IPS-18a (cell line): ENCODE data around the gene AACS.
"Not testable (repeated sequence)": the region's sequence is repeated elsewhere in the genome, so short reads cannot be mapped to it uniquely, and the experiment has no call there.

ENCODE experiments used
- H3K27ac ChIP-seq: one replicate; pipeline ENCODE4 v1.5.1; 2013; ENCODE audit warnings: low read length
- H3K27me3 ChIP-seq: one replicate; pipeline ENCODE4 v1.6.1; 2013; ENCODE audit warnings: mild to moderate bottlenecking, low read length; ENCODE audit not compliant: control insufficient read depth, insufficient read depth
- H3K36me3 ChIP-seq: one replicate; pipeline ENCODE4 v1.6.1; 2013; ENCODE audit warnings: low read depth, low read length; ENCODE audit not compliant: control insufficient read depth
- H3K4me1 ChIP-seq: one replicate; pipeline ENCODE4 v1.6.1; 2013; ENCODE audit warnings: low read depth, low read length; ENCODE audit not compliant: control insufficient read depth
- H3K4me3 ChIP-seq: one replicate; pipeline ENCODE4 v1.5.1; 2013; ENCODE audit warnings: low read length
- H3K9ac ChIP-seq: one replicate; pipeline ENCODE4 v1.6.1; 2013; ENCODE audit warnings: mild to moderate bottlenecking, low read length, moderate library complexity
- H3K9me3 ChIP-seq: one replicate; pipeline ENCODE4 v1.6.1; 2013; ENCODE audit warnings: low read depth, low read length; ENCODE audit not compliant: control insufficient read depth

The AACS gene

GRCh38 chr12:125079648-125080645 lies 14.7 kb downstream of the AACS start:
- H3K27ac ChIP-seq: no peak overlapping the region
- H3K36me3 ChIP-seq: peaks cover 24% of the 10 kb centered on the region
- H3K4me3 ChIP-seq: no peak overlapping the region

DNA sequence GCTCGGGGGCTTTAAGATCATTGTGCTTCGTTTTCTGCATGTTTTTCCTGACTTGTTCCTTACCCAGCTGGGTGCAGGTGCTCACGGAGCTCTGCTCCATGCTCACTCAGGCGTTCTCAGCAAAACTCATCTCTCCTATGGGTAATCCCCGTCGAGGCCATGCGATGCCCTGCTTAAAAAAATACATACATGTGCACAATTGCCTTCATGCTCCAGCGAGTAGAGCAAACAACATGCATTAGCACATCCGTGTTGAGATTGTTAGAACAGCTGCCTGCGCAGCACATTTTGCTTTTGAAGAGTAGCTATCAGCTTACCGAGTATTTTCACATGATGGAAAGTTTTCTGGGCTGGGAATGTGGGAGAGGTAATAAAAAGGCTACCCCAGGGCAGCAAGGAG lies 16.2 kb downstream of the AACS start:
- Histone ChIP-seq H3K4me3 (no peak overlapping the region), H3K27ac (no peak overlapping the region), H3K9ac (no peak overlapping the region), H3K4me1 (no peaks in the 10 kb centered on the region), H3K9me3 (no peaks in the 10 kb centered on the region), H3K36me3 (peaks cover 28% of the 10 kb centered on the region), H3K27me3 (no peaks in the 10 kb centered on the region)

More at GRCh38 chr12:125079648-125080645, 14.7 kb downstream of the AACS start:
- Histone ChIP-seq H3K9ac (no peak overlapping the region), H3K27me3 (no peaks in the 10 kb centered on the region), H3K9me3 (no peaks in the 10 kb centered on the region), H3K4me1 (no peaks in the 10 kb centered on the region)

- no peaks in the 10 kb centered on the region for H3K27me3 ChIP-seq
- H3K36me3 ChIP-seq: peaks cover 20% of the 10 kb centered on the region
- no peaks in the 10 kb centered on the region for H3K4me1 ChIP-seq
- no peak overlapping the region for H3K4me3 ChIP-seq
- no peak overlapping the region for H3K9ac ChIP-seq
- no peak overlapping the region for H3K27ac ChIP-seq
- H3K9me3 ChIP-seq: no peaks in the 10 kb centered on the region
Observed at GRCh38 chr12:125083072-125083471, 17.8 kb downstream of the AACS start.

DNA sequence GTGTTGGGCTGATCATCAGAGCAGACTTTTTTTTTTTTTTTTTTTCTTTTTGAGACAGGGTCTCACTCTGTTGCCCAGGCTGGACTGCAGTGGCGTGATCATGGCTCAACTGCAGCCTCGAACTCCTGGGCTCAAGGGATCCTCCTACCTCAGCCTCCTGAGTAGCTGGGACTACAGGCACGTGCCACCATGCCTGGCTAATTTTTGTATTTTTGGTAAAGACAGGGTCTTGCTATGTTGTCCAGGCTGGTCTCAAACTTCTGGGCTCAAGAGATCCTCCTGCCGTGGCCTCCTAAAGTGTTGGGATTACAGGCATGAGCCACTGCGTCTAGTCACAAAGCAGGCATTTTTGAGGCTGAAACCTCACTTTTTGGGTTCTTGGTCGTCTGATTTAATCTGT lies 23.0 kb downstream of the AACS start:
- not testable (repeated sequence) for H3K27ac ChIP-seq, H3K4me3 ChIP-seq, H3K27me3 ChIP-seq, H3K9me3 ChIP-seq, H3K4me1 ChIP-seq, H3K9ac ChIP-seq
- peaks cover 23% of the 10 kb centered on the region for H3K36me3 ChIP-seq

- H3K36me3 ChIP-seq: peaks cover 23% of the 10 kb centered on the region
- H3K9ac ChIP-seq: no peak overlapping the region
- no peaks in the 10 kb centered on the region for H3K4me1 ChIP-seq
- no peak overlapping the region for H3K27ac ChIP-seq
- no peaks in the 10 kb centered on the region for H3K27me3 ChIP-seq
- no peak overlapping the region for H3K4me3 ChIP-seq
- no peaks in the 10 kb centered on the region for H3K9me3 ChIP-seq
Observed at GRCh38 chr12:125089083-125089482, 23.8 kb downstream of the AACS start.

GRCh38 chr12:125089626-125090025 lies 24.4 kb downstream of the AACS start:
- H3K4me1 ChIP-seq: no peaks in the 10 kb centered on the region
- no peaks in the 10 kb centered on the region for H3K27me3 ChIP-seq
- no peak overlapping the region for H3K27ac ChIP-seq
- H3K4me3 ChIP-seq: no peak overlapping the region
- no peak overlapping the region for H3K9ac ChIP-seq
- H3K36me3 ChIP-seq: peaks cover 23% of the 10 kb centered on the region
- no peaks in the 10 kb centered on the region for H3K9me3 ChIP-seq

DNA sequence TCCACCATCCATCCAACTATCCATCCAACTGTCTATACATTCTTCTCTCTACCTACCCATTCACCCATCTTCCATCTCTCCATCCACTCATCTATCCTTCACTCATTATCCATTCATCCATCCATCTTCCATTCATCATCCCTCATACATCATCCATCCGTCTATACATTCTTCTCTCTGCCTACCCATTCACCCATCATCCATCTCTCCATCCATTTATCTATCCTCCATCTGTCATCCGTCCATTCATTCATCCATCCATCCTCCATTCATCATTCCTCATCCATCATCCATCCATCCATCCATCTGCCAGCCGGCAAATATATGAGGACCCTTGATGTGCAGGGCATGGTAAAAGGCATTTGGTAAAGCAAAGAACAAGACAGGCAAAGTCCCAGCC lies 25.2 kb downstream of the AACS start:
- Histone ChIP-seq H3K4me3 (no peak overlapping the region), H3K9ac (no peak overlapping the region), H3K4me1 (no peaks in the 10 kb centered on the region), H3K27me3 (no peaks in the 10 kb centered on the region), H3K27ac (no peak overlapping the region), H3K9me3 (no peaks in the 10 kb centered on the region), H3K36me3 (peaks cover 15% of the 10 kb centered on the region)

DNA sequence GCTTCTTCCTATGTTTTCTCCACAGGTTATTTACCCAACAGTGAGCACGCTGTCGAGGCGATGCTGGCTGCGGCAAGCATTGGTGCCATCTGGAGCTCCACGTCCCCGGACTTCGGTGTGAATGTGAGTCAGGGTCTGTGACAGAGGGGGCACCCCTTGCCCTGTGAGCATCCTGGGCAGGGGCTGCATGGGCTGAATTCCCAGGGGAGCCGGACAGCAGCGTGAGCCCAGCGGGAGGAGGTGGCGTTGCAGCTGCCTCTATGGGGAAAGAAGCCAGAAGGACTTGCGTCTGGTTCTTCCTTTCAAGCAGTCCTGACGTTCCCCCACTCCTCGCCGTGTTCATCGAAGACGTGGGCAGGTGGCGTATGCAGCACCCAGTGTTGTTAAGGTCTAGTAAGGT lies 26.2 kb downstream of the AACS start:
- no peaks in the 10 kb centered on the region for H3K27me3 ChIP-seq
- H3K27ac ChIP-seq: no peak overlapping the region
- no peak overlapping the region for H3K9ac ChIP-seq
- no peaks in the 10 kb centered on the region for H3K4me1 ChIP-seq
- H3K36me3 ChIP-seq: peaks cover 10% of the 10 kb centered on the region
- no peaks in the 10 kb centered on the region for H3K9me3 ChIP-seq
- H3K4me3 ChIP-seq: no peak overlapping the region

DNA sequence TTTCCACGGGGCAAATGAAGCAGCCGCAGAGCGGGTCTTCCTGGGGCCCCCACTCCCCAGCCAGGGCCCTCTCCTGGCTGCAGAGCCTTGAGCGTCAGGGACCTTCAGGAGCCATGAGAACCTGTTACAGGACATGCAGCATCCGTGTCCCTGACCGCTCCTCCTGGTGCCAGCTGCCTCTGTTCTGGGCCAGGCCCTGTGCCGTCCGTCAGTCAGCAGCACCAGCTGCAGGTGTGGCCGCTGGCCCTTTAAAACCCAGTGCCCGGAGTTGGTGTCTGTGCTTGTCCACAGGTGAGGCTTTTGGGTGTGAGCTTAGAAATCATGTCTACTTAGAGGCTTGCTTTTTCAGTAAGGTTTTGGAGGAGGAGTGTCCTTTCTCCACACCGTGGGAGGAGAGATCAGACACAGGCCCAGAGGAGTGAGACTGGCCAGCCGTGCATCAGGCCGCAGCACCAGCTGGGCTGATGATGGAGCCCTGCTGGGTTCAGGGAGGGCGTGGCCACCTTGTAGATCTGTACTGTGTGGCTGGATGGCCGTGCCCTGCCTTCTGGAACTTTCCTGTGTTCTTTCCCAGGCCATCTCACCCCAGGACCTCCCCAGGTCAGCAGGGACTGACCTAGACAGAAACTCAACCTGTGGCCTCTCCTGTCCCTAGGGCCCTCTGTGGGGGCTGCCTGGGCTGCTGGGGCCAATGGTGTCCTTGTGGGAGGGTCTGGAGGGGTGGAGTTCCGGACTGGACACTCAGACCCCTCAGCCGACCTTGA lies 27.1 kb downstream of the AACS start:
- no peaks in the 10 kb centered on the region for H3K27me3 ChIP-seq
- H3K9ac ChIP-seq: no peak overlapping the region
- H3K36me3 ChIP-seq: peaks cover 10% of the 10 kb centered on the region
- H3K4me3 ChIP-seq: no peak overlapping the region
- no peaks in the 10 kb centered on the region for H3K4me1 ChIP-seq
- H3K27ac ChIP-seq: no peak overlapping the region
- H3K9me3 ChIP-seq: no peaks in the 10 kb centered on the region

- no peaks in the 10 kb centered on the region for H3K4me1 ChIP-seq
- no peak overlapping the region for H3K4me3 ChIP-seq
- no peaks in the 10 kb centered on the region for H3K9me3 ChIP-seq
- H3K27me3 ChIP-seq: no peaks in the 10 kb centered on the region
- H3K9ac ChIP-seq: no peak overlapping the region
- H3K27ac ChIP-seq: no peak overlapping the region
- H3K36me3 ChIP-seq: peaks cover 10% of the 10 kb centered on the region
Observed at GRCh38 chr12:125092872-125093680, 27.8 kb downstream of the AACS start.

DNA sequence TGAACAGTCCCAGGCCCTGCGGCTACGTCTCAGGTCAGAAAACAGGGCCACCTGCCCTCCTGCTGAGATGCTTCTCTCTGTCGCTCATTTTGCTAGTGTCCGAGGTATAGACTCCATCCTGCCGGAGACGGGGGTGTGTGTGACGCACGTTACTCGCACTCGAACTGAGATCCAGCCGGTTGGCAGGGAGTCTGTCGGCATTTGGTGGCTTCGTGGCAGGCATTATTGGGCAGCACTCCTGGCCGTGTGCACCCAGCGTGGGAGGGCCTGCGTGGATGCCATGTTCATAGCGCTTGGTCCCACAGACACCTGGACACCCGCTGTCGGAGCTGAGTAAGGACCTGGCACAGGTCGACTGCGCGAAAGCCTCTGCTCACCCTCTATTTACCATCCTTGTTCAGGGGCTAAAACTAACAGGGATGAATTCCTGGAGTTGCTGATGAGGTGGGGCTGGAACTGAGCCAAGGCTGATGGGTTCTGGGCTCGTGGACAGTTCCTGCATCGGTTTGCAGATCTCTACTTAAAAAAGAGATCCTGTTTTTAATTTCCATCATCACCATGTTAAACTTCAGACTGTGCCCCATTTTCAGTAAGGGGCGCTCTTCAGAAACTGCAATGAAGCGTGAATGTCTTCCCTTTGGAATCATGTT lies 28.6 kb downstream of the AACS start:
- Histone ChIP-seq H3K4me3 (no peak overlapping the region), H3K36me3 (peaks cover 10% of the 10 kb centered on the region), H3K27ac (no peak overlapping the region), H3K9me3 (no peaks in the 10 kb centered on the region), H3K9ac (no peak overlapping the region), H3K4me1 (no peaks in the 10 kb centered on the region), H3K27me3 (no peaks in the 10 kb centered on the region)
